Regular cardiac myocyte (primary cell): ENCODE results near the gene GJC1. TPM values are rescaled to one million over a fixed set of nuclear protein-coding genes. Genes with fewer than 3 reads are reported as not detected.

ENCODE experiments used
- total RNA-seq: library from RNA; depleted of rRNA; stranded (reverse); fragments of >200 nt; gene quantifications from 2 replicates; pipeline ENCODE4 v1.2.3, GENCODE V29; 2014

Gene GJC1
- 15.8 and 40.6 TPM in 2 replicates for total RNA-seq

GRCh38 chr17:44829523-44830358, at the start of gene GJC1:
GJC1 (minus strand) TSS chr17:44830287; CDS start chr17:44805817, 24,470 bp downstream.

DNA sequence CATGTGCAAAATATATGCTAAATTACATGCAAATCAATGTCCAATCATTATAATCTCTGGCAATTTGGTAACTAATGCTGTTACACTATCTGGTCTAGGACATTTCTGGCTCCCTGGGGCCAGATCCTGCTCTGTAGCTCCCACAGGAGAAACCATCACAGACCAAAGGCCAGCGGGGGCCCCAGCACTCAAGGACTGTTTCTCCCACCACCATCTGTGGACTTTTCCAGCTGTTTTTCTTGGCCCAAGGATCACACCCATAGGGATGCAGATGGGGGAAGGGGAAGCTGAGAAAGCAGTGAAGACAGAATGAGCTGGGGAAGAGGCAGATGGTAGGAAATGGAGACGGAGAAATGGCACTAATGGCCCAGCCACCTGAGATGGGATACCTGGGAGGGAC, 17.5 kb upstream of the GJC1 start, which contains the start of gene HIGD1B:
HIGD1B (plus strand) TSS at position 298 of the 400 bp plus-strand sequence. CDS start 270 bp downstream, outside the sequence.

DNA sequence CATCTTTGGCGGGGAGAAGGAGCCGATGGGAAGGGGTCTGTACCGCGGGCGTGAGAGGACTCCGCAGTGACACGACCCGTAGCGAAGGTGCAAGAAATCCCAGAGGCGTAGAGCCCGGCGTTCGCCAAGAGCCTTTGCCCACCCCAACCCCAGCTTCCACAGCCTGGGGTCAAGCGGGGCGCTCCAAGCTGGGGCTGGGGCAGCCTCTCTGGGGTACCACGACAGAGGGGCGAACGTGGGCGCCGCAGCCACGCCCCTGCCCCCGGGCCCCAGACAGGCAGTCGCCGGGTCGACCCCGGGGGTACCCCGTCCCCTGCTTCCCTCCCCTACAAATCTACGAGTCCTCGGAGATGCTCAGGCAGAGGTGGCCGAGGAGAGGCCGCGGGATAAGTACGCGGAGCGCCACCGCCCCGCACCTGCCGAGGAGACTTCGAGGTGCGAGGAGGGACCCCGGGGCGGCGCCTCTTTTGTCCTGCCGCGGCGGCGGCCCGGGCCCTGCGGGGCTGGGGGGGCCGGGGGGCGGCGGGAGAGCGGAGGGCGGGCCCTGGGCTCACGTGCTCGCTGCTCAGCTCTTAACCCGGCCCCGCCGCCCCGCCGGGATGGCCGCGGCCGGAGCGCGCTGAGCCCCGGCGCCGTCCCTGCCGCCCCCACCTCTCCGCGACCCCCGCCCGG, 71.5 kb downstream of the GJC1 start, which contains the start of gene ADAM11:
ADAM11 (plus strand) TSS at position 575 of the 672 bp plus-strand sequence. CDS start 212 bp downstream, outside the sequence.

Other genes starting within 250 kb of the GJC1 start
- gene MEIOC, start 173.8 kb downstream of the GJC1 start, total RNA-seq = under 0.01 TPM in 2 replicates
- 41.2 and 48.9 TPM in 2 replicates for gene CCDC43, start 140.5 kb downstream of the GJC1 start, total RNA-seq
- 2.5 and 5.9 TPM in 2 replicates for gene DBF4B, start 121.6 kb downstream of the GJC1 start, total RNA-seq
- 0.19 and 0.28 TPM in 2 replicates for gene ADAM11, start 71.3 kb downstream of the GJC1 start, total RNA-seq
- not detected in 2 replicates for gene HIGD1B, start 17.6 kb upstream of the GJC1 start, total RNA-seq
- gene EFTUD2, start 69.2 kb upstream of the GJC1 start, total RNA-seq = 129 and 142 TPM in 2 replicates
- gene GFAP, start 85.2 kb upstream of the GJC1 start, total RNA-seq = under 0.01 TPM in 2 replicates
- gene KIF18B, start 117.5 kb upstream of the GJC1 start, total RNA-seq = 1.1 and 10.2 TPM in 2 replicates
- gene C1QL1, start 138.0 kb upstream of the GJC1 start, total RNA-seq = 0.19 TPM in 1 of 2 replicates, not detected in the other
- 25.9 and 39.7 TPM in 2 replicates for gene DCAKD, start 221.3 kb upstream of the GJC1 start, total RNA-seq
- 80.6 and 86.3 TPM in 2 replicates for gene NMT1, start 231.0 kb upstream of the GJC1 start, total RNA-seq